Muscle of arm (tissue), 14 donors: ENCODE data around the gene PPP1R1A. TPM values are rescaled to one million over a fixed set of nuclear protein-coding genes. Genes with fewer than 3 reads are reported as not detected.

ENCODE experiments used
- DNase-seq: peaks from one replicate; pipeline ENCODE4 v3.0.0-alpha.2; 2013
- long read RNA-seq, 11 donors: transcript quantifications; one replicate each; lab custom pipeline, GENCODE V29; 2026
- polyA plus RNA-seq, 12 donors: library from polyadenylated mRNA; unstranded; fragments of 120-200 nt; gene quantifications; one replicate each; pipeline ENCODE4 v1.2.1, GENCODE V29; 2013; ENCODE audit not compliant: insufficient read length in 12 of 12

Gene PPP1R1A, protein sequence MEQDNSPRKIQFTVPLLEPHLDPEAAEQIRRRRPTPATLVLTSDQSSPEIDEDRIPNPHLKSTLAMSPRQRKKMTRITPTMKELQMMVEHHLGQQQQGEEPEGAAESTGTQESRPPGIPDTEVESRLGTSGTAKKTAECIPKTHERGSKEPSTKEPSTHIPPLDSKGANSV
- polyA plus RNA-seq, result 10 to 100 TPM in 11 of 12 donors, not detected in 1; 28.2 to 62.3 (median 42.0) TPM
- long read RNA-seq, donor 1, transcript PPP1R1A-201 (7 exons, 1,826 nt), result major isoform, 26 of 26 reads
- long read RNA-seq, donor 1, partial matches to known transcripts, result 0 of 26 reads
- long read RNA-seq, donor 1, other reads (novel, unspliced or antisense), result 0 of 26 reads
- long read RNA-seq, donor 2, transcript PPP1R1A-201 (7 exons, 1,826 nt), result major isoform, 38 of 38 reads
- long read RNA-seq, donor 2, partial matches to known transcripts, result 0 of 38 reads
- long read RNA-seq, donor 2, other reads (novel, unspliced or antisense), result 0 of 38 reads
- long read RNA-seq, donor 3, transcript PPP1R1A-201 (7 exons, 1,826 nt), result major isoform, 7 of 7 reads
- long read RNA-seq, donor 3, partial matches to known transcripts, result 0 of 7 reads
- long read RNA-seq, donor 3, other reads (novel, unspliced or antisense), result 0 of 7 reads
- long read RNA-seq, donor 4, transcript PPP1R1A-201 (7 exons, 1,826 nt), result major isoform, 10 of 10 reads
- long read RNA-seq, donor 4, partial matches to known transcripts, result 0 of 10 reads
- long read RNA-seq, donor 4, other reads (novel, unspliced or antisense), result 0 of 10 reads
- long read RNA-seq, donor 5, result 0 reads
- long read RNA-seq, donor 6, transcript PPP1R1A-201 (7 exons, 1,826 nt), result major isoform, 11 of 11 reads
- long read RNA-seq, donor 6, partial matches to known transcripts, result 0 of 11 reads
- long read RNA-seq, donor 6, other reads (novel, unspliced or antisense), result 0 of 11 reads
- long read RNA-seq, donor 7, transcript PPP1R1A-201 (7 exons, 1,826 nt), result major isoform, 16 of 16 reads
- long read RNA-seq, donor 7, partial matches to known transcripts, result 0 of 16 reads
- long read RNA-seq, donor 7, other reads (novel, unspliced or antisense), result 0 of 16 reads
- long read RNA-seq, donor 8, transcript PPP1R1A-201 (7 exons, 1,826 nt), result major isoform, 38 of 43 reads
- long read RNA-seq, donor 8, partial matches to known transcripts, result 0 of 43 reads
- long read RNA-seq, donor 8, other reads (novel, unspliced or antisense), result 5 of 43 reads
- long read RNA-seq, donor 9, transcript PPP1R1A-201 (7 exons, 1,826 nt), result major isoform, 8 of 8 reads
- long read RNA-seq, donor 9, partial matches to known transcripts, result 0 of 8 reads
- long read RNA-seq, donor 9, other reads (novel, unspliced or antisense), result 0 of 8 reads
- long read RNA-seq, donor 10, transcript PPP1R1A-201 (7 exons, 1,826 nt), result major isoform, 16 of 25 reads
- long read RNA-seq, donor 10, partial matches to known transcripts, result 0 of 25 reads
- long read RNA-seq, donor 10, other reads (novel, unspliced or antisense), result 9 of 25 reads
- long read RNA-seq, donor 11, transcript PPP1R1A-201 (7 exons, 1,826 nt), result major isoform, 23 of 23 reads
- long read RNA-seq, donor 11, partial matches to known transcripts, result 0 of 23 reads
- long read RNA-seq, donor 11, other reads (novel, unspliced or antisense), result 0 of 23 reads

DNA sequence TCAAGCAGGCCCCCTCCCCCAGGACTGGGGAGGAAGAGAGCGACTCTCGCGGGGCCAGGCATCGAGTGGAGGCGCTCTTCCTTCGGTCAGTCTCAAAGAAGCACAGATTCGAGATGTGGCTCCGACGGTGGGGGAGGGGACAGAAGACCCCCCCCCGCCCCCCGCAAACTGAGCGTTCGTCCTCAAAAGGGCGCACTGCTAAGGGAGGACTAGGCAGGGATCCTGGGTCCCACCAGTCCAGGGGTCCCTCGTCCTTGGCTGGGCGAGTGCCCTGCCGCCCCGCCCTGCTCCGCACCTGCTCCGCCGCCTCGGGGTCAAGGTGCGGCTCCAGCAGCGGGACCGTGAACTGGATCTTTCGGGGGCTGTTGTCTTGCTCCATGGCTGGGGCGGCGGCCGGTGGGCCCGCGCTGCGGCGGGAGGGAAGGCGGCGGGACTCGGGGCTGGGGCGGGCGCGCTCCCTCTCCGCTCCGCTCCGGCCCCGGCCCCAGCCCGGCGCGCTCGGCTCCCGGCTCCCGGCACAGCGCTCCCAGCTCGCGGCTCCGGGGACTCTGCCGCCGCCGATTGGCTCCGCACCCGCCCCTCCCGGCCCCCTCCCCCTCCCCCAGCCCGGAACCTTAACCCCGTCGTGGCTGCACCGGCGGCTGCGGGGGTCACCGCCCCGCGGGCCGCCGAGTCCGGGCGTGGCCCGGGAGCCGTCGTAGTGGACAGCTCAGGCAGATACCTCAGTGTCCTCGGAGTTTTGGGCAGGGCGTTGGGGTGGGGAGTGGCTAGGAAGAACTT, at the start of gene PPP1R1A:
Gene PPP1R1A (minus strand): TSS at position 550 of the 780 bp plus-strand sequence. CDS start 171 bp downstream, at position 379.
- no peak for DNase-seq

DNA sequence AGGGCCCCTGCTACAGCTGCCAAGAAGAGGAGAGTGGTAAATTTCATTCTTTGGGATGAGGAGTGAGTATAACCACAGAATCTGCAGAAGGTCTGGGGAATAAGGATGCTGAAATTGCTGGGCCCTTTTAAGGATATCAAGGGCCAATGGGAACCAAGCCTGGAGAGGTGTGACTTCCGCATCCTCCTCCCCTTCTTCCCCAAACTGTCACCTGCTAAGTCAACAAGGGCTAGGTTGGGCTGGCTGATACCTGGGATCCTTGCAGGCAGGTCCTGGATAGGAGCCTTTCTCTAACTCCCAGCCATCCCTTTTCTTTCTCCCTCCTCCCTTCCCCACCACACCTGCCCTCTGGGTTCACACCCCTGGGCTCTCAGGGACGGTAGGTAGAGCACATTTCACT, 46.3 kb upstream of the PPP1R1A start, which contains the start of gene LACRT:
Gene LACRT (minus strand): TSS at position 101 of the 400 bp plus-strand sequence. CDS start 54 bp downstream, at position 47.
- no peak for DNase-seq

DNA sequence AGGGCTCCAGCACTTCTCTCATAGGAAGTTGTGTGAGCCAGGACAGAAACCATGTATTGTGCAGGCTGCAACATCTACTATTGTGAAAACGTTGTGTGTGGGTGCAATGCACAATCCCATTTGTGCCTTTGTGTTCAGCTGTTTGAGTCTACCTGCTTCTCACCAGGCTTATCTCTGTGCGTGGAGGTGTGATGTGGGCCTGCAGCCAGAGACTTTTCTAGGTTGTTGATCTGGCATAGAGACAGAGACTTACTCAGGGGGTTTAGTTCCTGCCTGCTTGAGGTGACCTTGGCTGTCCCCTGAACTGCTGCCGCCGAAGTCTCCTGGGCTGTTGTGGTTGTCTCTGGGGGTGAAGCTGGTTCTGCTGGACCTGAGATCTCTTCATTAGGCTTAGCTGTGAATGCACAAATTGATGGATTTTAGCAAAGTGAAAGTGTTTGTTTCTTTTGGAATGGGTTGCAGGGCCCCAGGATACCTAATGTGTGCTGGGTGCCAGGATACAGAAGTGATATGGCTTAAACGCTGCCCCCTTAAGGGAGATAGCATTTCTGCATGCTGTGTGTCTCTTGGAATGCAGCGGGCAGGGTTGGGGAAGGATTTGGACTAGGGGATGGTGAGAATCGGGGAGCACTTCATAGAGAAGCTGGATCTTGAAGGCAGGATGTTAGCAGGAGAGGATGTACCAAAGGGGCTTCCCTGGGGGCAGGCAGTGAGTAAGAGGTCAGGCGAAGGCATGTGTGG, 43.7 kb upstream of the PPP1R1A start:
- DNase-seq, result no peak

DNA sequence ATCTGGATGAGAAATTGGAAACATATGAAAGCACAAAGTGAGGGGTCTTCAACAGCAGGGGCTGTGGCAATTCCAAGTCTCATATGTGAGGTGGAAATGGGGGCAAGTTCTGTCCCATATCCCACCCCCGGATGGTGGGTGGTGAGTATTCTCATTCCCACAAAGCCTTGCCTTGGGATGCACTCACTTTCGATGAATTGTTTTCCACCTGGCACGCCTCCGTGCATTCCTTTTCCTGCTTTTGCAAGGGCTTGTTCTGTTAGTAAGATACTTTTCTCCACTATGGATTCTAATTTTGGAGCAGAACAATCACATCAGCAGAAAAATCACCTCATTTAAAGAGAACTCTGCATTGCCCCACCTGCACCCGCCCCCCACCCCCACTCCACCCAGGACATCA, 43.1 kb upstream of the PPP1R1A start:
- DNase-seq, result no peak

DNA sequence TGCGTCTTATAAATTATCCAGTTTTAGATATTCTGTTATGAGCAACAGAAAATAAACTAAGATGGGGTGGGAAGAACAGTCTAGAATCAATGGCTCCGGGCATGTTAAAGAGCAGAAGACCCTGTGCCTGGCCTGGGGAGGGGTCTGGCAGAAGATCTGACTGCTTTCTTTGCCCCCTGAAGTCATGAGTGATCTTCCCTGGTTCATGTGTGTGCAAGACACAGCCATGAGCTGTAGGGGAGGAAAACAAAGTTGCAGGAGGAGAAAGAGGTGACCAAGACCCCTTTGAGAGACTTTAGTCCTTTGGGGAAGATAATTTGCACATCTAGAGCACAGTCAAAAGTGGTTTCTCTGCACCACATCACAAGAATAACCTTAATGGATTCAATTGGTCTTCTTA, 41.5 kb upstream of the PPP1R1A start:
- DNase-seq, result no peak

DNA sequence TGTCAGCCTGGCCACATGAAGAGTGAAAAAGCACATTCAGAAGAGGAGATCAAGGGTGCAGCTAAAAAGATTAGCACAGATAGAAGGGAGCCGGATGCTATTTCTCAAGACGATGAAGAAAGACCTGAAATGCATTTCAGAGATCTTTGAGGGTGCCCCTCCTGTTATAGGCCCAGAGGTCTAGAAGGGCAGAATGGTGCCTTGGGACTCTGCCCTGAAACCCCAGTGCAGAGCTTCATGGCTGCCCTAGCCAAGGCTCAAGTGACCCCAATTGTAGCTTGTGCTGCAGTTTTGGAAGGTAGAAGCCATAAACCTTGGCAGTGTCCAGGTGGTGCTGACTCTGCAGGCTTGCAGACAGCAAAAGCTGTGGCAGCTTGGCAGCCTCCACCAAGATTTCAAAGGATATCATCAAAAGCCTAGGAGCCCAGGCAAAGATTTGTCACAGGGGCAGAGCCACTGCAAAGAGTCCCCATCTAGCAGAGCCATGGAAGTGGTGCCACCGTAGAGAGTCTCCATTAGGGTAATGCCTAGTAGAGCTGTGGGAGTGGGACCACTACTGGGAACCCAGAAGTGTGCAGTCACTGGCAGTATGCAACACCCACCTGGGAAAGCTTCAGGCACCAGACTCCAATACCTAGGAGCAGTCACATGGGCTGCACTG, 39.9 kb upstream of the PPP1R1A start:
- DNase-seq, result no peak

DNA sequence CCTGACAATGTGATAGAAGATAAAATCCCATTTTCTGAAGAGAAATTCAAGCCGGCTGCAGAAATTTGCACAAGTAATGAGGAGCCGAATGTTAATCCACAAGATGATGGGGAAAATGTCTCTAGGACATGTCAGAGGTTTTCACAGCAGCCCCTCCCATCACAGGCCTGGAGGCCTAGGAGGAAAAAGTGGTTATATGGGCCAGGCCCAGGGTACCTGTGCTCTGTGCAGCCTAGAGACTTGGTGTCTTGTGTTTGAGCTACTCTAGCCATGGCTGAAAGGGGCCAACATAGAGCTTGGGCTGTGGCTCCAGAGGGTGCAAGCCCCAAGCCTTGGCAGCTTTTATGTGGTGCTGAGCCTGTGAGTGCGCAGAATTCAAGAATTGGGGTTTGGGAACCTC, 38.8 kb upstream of the PPP1R1A start:
- DNase-seq, result no peak

DNA sequence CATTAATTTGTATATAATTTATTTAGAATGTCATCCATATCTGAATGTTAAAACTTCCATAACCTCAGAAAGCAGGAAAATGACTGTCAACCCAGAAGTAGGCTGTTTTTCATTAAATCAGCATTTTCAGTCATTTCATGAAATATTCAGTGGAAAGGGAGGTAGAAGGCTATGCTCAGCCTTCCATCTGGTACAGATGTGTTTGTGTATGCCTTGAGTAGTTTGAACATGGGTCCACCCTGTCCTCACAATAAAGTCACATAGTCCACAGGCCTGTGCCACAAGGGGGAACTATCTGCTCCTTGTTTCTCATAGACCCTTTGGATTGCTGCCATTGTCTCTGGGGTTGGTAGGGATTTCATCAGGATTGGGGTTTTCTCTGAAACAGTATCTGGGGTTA, 37.1 kb upstream of the PPP1R1A start:
- DNase-seq, result no peak

DNA sequence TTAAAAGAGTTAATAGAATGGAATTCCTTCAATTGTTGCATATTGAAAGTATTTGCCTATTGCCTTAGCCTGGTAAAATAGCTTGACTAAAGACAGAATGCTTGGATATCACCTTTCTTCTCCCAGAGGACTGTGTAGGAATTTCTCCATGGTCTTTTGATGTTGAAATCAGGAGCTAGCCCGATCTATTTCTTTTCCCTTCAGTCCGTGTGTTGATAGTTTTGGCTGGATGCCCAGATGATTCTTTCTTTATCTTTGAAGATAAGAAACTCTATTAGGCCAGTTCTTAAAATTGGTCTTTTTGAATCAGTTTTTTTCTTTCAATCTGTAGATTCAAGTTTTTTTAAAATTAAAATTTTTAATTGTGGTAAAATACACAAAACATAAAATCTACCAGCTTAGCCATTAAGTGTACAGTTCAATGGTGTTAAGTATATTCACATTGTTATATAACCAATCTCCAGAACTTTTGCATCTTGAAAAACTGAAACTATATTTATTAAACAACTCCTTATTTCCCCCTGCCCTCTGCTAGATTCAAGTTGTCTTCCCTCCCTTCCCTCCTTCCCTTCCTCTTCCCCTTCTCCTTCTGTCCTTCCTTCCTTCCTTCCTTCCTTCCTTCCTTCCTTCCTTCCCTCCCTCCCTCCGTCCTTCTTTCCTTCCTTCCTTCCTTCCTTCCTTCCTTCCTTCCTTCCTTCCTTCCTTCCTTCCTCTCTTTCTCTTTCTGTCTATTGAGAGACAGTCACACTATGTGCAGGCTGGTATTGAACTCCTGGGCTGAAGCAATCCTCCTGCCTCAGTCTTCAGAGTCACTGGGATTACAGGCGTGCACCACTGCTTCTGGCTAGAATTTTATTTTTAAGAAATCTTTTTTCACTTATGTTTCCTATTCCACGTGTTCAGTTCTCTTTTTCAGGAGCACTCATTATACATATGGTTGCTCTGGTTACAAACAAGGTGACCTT, 36.1 kb upstream of the PPP1R1A start:
- no peak for DNase-seq

DNA sequence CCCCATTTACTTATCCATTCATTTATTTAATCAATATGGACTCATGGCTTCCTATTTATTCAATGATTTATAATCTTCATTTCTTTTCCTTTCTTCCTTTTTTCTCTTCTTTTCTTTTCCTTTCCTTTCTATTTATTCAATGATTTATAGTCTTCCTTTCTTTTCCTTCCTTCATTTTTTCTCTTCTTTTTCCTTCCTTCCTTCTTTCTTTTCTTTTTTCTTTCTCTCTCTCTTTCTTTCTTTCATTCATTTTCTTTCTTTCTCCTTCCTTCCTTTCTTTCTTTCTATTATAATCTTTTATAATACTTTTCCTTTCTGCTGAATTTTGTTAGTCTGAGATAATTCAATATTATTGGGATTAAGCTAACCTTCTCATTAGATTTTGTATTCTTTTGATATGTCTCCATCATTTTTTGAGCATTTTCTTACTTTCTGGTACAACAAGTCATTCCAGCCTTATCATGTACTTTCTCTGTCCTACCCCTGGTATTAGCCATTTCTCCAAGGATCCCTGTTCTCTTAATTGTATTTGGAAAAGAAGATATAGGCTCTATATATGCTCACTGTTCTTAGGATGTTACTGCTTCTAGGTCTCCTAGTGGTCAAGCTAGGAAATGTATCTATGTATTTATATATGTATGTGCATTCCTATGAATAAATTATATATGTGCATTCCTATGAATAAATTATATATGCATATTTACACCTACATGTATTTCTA, 34.2 kb upstream of the PPP1R1A start:
- DNase-seq, result no peak

DNA sequence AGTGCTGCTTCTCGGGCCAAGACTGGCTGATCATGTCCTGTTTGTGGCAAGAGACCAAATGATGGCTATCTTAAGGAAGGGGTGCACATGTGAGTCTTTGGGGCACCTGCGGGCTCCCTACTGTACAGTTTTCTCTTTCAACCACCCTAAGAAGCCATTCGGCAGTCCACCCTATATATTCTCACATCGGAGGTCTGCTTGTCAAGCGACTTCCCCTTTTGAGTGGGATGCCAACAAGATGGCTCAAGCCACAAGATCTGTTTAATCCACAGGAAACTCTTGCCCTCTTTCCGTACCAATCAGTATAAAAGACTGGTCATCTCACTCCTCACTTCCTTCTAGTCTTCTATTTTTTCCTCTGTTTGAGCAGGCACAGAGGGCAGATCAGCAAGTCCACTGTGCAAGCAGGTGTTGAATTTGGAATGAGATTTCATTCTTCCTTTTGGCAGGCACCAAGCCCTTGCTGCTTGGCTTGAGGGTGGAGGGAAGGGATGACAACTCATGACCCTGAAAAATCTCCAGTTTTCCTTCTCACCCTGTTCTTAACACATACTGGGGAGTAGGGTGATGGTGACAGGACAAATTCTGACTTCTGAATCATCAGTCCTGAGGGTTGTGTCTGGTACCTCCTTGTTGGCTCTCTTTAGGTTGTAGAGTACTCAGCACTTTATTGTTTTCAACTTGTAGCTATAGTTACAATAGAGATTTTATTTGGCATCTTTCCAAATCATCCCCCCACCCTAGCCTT, 28.6 kb upstream of the PPP1R1A start:
- no peak for DNase-seq

DNA sequence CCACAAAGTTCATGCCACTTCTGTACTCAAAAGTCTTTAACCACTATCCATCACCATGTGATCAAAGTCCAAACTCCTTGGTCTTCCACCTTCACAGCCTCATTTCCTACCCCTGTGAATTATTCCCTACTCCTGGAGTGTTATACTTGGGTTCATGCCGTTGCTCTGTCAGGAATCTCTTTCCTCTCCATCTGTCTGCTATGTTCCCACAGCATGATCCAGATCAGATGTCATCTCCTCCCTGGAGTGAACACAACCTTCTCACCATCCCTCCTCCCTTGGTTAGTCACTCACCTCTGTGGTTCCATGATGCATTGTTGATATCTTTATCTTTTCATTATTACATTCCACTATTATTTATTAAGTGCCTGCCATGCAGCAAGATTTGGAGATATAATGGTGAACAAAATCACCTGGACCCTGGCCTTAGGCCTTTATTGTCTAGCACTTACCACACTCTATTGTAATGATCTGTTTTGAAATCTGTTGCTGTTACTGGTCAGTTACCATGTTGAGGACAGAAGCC, 23.8 kb upstream of the PPP1R1A start:
- no peak for DNase-seq

DNA sequence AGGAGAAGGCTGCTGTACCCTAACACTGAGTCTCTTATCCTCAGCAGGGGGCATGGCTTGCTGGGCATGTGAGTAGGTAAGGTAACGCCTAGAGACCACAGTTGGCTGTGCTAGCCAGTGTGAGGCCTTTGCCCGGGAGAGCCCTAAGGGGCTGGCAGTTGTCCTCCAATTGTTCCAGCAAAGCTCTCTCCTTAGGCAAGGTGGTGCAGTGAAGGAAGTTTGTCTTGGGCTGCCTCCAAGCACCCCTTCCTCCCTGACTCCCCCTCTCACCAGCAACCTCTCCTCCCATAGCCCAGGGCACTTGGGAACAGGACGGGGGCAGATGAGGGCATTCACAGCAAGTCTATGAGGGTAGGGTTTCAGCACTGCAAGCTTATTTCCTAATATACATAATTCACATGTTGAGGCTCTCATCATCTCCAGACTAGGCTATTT, 23.3 kb upstream of the PPP1R1A start:
- no peak for DNase-seq

DNA sequence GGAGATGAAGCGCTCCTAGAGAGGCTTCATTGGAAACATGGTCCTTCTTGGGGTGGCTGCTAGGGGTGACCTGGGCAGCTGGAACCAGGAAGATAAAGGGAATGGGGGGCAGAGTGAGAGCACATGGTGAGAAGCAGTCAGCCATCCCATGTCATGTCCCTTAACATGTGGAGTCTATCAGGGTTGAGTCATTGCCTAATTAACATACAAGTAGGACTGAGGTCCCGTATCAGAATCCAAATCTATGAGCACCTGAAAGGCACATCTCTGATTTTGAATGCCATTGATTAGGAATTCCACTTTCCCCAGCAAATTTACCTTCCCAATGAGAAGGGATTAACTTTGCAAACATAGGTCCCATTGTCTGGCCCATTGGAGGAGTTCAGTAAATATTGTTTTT, 20.3 kb upstream of the PPP1R1A start:
- no peak for DNase-seq

DNA sequence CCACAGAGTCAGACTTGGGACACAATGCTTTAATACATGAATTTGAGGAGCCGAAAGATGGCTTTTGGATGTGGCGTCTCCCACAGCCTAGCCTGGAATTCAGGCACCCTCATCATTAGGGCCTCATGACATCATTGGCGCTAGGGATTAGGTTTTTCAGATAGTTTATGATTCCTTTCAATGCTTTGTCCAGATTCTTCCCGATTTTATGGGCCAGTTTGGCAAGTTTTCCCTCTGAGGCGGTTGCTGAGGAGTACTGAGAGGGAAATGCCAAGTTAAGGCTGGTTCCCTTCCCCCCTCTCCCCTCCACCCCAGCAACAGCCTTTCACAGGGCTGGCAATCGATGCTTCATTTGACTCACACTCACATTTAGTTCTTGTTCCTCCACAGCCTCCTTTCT, 19.7 kb upstream of the PPP1R1A start:
- DNase-seq, result no peak

DNA sequence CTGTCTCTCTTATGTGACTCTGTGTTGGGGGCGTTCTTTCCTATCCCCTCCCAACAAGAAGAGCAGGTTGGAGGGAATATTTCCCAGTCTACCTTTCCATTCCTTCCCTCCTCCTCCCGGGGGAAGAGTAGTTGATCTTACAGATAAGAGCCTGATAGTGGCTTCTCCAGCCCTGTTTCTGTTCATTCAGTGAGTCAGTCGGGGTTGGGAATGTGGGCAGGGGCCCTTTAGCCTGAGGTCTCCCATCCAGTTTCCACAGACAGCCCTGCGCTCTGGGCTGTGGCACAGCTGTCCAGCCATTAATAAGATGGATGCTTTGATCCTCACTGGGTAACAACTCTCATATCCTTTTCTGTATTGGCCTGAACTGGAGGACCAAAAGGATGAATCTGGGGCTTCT, 18.1 kb upstream of the PPP1R1A start:
- DNase-seq, result no peak
